Peyer's patch (tissue), 4 donors: Measurements from ENCODE around the gene COL24A1.

ENCODE experiments used
- POLR2A ChIP-seq, 2 donors: fragments of 450-650 bp; IDR thresholded peaks; one replicate each; pipeline ENCODE4 v1.5.1; 2017; ENCODE audit warnings: antibody characterized with exemption in 2 of 2, mild to moderate bottlenecking in 2 of 2, moderate library complexity in 2 of 2
- TF ChIP-seq, protein P1 (sequence below), 6 experiments: fragments of 450-650 bp in 4 of 6; fragments of 200-600 bp in 2 of 6; sonication (generic) in 1 of 6; IDR thresholded peaks; one replicate each; pipeline ENCODE4 v1.5.1; 2017 to 2019; ENCODE audit warnings: antibody characterized with exemption in 6 of 6, mild to moderate bottlenecking in 3 of 6, moderate library complexity in 1 of 6

DNA sequence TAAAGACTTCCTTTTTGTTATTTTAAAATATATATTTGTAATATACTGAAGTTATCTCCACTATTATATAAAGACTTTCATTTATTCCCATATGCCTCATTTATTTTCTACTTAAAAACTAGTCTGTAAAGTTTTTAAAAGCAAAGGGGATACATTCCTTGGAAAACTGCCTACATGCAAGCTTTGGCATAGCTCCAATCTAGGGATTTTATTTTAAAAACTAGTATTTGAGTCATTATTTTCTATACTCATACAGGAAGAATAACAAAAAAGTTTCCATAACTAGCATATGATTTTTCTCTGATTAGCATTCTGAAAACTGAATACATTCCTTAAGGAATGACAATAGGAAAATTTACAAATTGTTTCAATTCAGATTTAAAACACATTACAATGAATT lies 88.9 kb downstream of the COL24A1 start:
- TF ChIP-seq, protein P1, sequence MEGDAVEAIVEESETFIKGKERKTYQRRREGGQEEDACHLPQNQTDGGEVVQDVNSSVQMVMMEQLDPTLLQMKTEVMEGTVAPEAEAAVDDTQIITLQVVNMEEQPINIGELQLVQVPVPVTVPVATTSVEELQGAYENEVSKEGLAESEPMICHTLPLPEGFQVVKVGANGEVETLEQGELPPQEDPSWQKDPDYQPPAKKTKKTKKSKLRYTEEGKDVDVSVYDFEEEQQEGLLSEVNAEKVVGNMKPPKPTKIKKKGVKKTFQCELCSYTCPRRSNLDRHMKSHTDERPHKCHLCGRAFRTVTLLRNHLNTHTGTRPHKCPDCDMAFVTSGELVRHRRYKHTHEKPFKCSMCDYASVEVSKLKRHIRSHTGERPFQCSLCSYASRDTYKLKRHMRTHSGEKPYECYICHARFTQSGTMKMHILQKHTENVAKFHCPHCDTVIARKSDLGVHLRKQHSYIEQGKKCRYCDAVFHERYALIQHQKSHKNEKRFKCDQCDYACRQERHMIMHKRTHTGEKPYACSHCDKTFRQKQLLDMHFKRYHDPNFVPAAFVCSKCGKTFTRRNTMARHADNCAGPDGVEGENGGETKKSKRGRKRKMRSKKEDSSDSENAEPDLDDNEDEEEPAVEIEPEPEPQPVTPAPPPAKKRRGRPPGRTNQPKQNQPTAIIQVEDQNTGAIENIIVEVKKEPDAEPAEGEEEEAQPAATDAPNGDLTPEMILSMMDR (IDR thresholded peaks at IDR 0.05), result no peak
- no peak for TF ChIP-seq POLR2A (IDR thresholded peaks at IDR 0.05)
